CD4-positive, alpha-beta memory T cell (primary cell): ENCODE measurements around the gene PEPD. TPM values are rescaled to one million over a fixed set of nuclear protein-coding genes. Genes with fewer than 3 reads are reported as not detected.

ENCODE experiments used
- CTCF ChIA-PET: fragments of 350-600 bp; sonication (Branson Sonifier 250); formaldehyde crosslinking; loops from one replicate; lab custom pipeline; 2021; ENCODE audit warnings: inconsistent platforms; ENCODE audit not compliant: partially characterized antibody; lab: Charles Lee
- POLR2A ChIA-PET: fragments of 350-600 bp; sonication (Branson Sonifier 250); formaldehyde crosslinking; loops from one replicate; lab custom pipeline; 2021; ENCODE audit not compliant: partially characterized antibody; lab: Charles Lee
- DNase-seq, 5 donors: peaks; one replicate each; pipeline versions ENCODE4 v3.0.0 to v3.0.0-alpha.2; 2020 to 2022; ENCODE audit warnings: mixed read lengths in 1 of 5
- H3K27ac ChIP-seq: one replicate; pipeline ENCODE4 v1.7.0; 2013; ENCODE audit warnings: low read depth, low read length
- H3K27me3 ChIP-seq: 2 replicates; pipeline ENCODE4 v1.7.0; 2013; ENCODE audit warnings: mild to moderate bottlenecking, low read length, moderate library complexity; ENCODE audit not compliant: insufficient read depth
- H3K36me3 ChIP-seq: 2 replicates; pipeline ENCODE4 v1.7.0; 2013; ENCODE audit warnings: mild to moderate bottlenecking, low read length, moderate library complexity; ENCODE audit not compliant: insufficient read depth
- H3K4me1 ChIP-seq: 2 replicates; pipeline ENCODE4 v1.7.0; 2013; ENCODE audit warnings: mild to moderate bottlenecking, low read length, moderate library complexity; ENCODE audit not compliant: insufficient read depth
- H3K4me3 ChIP-seq, 2 donors: one replicate each; pipeline ENCODE4 v1.7.0; 2013; ENCODE audit warnings: low read length in 2 of 2, mild to moderate bottlenecking in 1 of 2
- H3K9me3 ChIP-seq, 2 donors: one replicate each; pipeline ENCODE4 v1.7.0; 2013; ENCODE audit warnings: low read length in 2 of 2, control low read depth in 1 of 2; ENCODE audit not compliant: control insufficient read depth in 1 of 2
- H3K27ac Mint-ChIP-seq, 7 donors: one replicate each; pipeline ENCODE4 v1.8.0; 2020 to 2021; ENCODE audit warnings: mixed read lengths in 7 of 7, mild to moderate bottlenecking in 6 of 7, inconsistent platforms in 3 of 7, moderate library complexity in 3 of 7
- H3K27me3 Mint-ChIP-seq, 2 donors: one replicate each; pipeline ENCODE4 v1.8.0; 2020 to 2021; ENCODE audit warnings: mixed read lengths in 2 of 2
- H3K36me3 Mint-ChIP-seq, 2 donors: one replicate each; pipeline ENCODE4 v1.8.0; 2020 to 2021; ENCODE audit warnings: mixed read lengths in 2 of 2, inconsistent platforms in 1 of 2, mild to moderate bottlenecking in 1 of 2
- H3K4me1 Mint-ChIP-seq, 4 donors: one replicate each; pipeline ENCODE4 v1.8.0; 2020 to 2021; ENCODE audit warnings: mixed read lengths in 4 of 4, mild to moderate bottlenecking in 1 of 4
- H3K4me3 Mint-ChIP-seq, 8 donors: one replicate each; pipeline ENCODE4 v1.8.0; 2020 to 2021; ENCODE audit warnings: mixed read lengths in 8 of 8, mild to moderate bottlenecking in 7 of 8, moderate library complexity in 6 of 8, inconsistent platforms in 3 of 8
- H3K9me3 Mint-ChIP-seq, 8 donors: one replicate each; pipeline ENCODE4 v1.8.0; 2020 to 2021; ENCODE audit warnings: mixed read lengths in 8 of 8, mild to moderate bottlenecking in 5 of 8, inconsistent platforms in 3 of 8, moderate library complexity in 1 of 8
- intact Hi-C: fragments of 100-400 bp; cut with micrococcal nuclease; formaldehyde crosslinking; loops from one replicate; pipeline ENCODE4 v1.15.1; 2023
- polyA plus RNA-seq, 2 donors: library from polyadenylated mRNA; unstranded; fragments of 300-500 nt; fragmentation: Illumina TruSeq; gene quantifications; one replicate each; pipeline ENCODE4 v1.2.3, GENCODE V29; 2021
- total RNA-seq, 2 experiments: library from RNA; stranded (reverse); gene quantifications; one replicate each; pipeline ENCODE4 v1.2.3, GENCODE V29; 2021

PEPD gene
- total and polyA plus RNA-seq, 4 experiments from 2014 or later: 27.6 to 213 (median 77.8) TPM

DNA sequence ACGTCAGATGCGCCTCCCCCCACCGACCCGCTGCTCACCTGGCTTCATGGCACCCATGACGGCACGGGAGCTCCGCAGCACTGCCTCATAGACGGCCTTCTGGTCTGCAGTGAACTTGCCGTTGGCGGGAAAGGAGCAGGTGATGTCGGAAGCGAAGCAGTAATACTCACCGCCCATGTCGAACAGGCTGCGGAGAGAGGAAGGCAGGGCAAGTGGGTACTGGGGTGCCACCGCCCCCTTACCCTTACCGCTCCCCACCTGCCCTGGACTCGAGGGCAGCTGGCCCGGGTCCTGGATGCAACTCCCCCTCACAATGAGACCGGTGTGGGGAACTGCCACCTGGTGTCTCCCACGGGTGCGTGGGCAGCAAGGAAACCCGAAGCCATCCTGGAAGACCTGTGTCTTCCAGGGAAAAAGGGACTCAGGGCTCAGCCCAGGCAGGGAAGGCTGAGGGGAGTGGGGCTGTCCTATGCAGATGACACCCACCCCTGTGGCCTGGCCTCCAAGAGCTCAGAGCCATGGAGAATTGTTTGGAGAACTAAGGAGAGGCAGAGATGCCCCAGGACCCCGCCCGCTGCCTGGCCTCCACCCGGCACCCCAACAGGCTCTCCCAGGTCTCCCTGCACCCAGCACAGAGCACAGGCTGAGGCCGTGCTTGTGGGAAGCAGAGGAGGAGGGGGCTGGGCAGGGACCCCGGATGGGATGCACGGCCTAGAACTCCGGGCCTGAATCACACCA lies 119.7 kb downstream of the PEPD start:
- Histone ChIP-seq H3K27me3 (no peaks in the 10 kb centered on the region), H3K36me3 (no peaks in the 10 kb centered on the region), H3K27ac (no peak overlapping the region), H3K9me3 (no peaks in the 10 kb centered on the region), H3K4me3 (no peak overlapping the region), H3K4me1 (no peaks in the 10 kb centered on the region)
- ChIA-PET POLR2A (no interaction called here), CTCF (no interaction called here)
- Mint-ChIP-seq H3K27me3 (no peaks in the 10 kb centered on the region), H3K36me3 (peaks cover 0 to 2% of the 10 kb centered on the region in 2 donors), H3K9me3 (no peaks in the 10 kb centered on the region), H3K4me3 (no peak overlapping the region), H3K4me1 (no peaks in the 10 kb centered on the region), H3K27ac (no peak overlapping the region)
- intact Hi-C loops: no loop called here
- no peak for DNase-seq

DNA sequence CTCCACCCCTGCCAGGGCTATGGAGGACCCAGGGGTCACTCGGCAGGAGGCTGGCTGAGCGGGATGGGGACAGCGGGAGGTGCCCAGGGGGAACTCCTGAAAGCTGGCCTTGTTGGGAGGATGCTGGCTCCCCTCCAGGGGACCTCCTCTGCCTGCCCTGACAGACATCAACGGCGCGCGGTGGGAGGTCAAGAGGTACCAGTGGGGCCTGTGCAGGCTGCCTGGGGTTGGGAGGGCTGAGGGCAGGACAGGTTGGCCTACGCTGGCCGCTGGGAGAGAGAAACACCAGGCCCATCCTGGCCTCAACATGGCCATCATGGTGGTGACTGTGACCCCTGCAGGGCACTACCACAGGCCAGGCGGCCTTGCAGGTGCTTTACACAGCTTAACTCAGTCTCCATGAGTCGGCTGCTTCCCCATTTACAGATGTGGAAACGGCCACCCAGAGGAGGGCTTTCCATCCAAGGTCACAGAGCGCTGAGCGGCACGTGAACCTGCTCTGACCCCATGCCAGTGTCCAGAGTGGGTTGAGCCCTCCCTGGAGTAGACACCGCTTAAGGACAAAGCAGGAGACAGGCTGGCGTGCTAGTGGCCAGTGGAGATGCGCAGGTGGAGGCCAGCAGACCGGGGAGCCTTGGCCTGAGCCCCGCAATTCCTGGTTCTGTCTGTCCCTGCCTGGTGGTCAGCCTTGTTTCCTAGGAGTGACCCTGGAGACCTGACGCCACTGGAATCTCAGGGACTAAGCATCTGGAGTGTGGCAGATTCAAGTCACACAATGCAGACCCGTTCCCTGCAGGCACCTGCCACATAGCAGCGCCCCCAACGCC lies 120.5 kb downstream of the PEPD start:
- intact Hi-C loops: no loop called here
- CTCF ChIA-PET: no interaction called here
- H3K9me3 Mint-ChIP-seq: no peaks in the 10 kb centered on the region

DNA sequence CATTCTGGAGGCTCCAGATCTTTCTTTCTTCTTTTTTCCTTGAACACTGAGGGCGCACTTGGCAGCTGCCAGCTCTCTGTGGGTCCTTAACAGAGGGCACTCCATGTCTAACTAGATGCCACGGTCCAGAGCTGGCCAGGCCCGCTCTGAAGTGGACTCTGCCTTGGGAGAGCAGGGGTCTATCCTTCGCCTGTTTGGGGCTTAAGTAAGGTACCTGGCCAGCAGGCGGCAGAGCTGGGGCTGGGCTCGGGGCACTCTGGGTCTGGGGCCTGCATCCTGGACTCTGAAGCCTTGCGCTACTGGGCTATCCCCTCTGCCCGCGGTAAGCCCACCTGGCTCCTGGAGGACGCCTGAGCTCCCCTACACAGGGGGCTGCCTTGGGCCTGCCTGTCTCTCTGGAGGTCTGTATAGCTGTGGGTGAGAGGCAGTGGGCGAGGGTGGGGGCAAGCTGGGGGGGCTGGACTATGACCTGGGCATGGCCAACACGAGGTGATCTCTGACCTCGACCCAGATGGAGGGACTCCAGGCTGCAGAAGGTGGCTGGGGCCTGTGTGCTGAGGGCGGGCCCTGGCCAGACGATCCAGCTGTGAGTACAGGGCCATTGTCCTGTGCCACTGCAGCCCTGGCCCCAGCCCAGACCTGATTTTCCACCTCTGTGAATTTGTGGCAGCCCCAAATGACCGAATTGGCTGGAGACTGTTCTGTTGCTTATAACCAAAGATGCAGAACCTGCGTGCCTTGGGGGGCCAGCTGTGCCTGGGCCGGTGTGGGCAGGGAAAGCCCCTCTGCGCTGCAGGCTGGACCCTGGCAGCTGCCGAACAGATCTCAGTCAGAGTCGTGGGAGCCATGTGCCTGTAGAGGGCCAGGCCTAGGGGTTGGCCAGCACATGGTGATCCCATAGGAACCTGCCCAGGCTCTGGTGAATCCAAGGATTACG lies 121.6 kb downstream of the PEPD start:
- Mint-ChIP-seq H3K36me3 (no peaks in the 10 kb centered on the region), H3K27ac (no peak overlapping the region), H3K9me3 (no peaks in the 10 kb centered on the region), H3K27me3 (no peaks in the 10 kb centered on the region), H3K4me1 (no peaks in the 10 kb centered on the region), H3K4me3 (no peak overlapping the region)
- POLR2A ChIA-PET: interaction anchor here (1.8 kb wide), 1 partner anchor 26 kb away, joined by 8 read pairs; the partner anchor contains the start of gene CEBPG
- H3K27ac ChIP-seq: no peak overlapping the region
- no peak for DNase-seq
- intact Hi-C loops: no loop called here
- no peaks in the 10 kb centered on the region for H3K4me1 ChIP-seq
- H3K27me3 ChIP-seq: no peaks in the 10 kb centered on the region
- H3K36me3 ChIP-seq: no peaks in the 10 kb centered on the region
- CTCF ChIA-PET: interaction anchor here (1.7 kb wide), 1 partner anchor 165 kb away, joined by 7 read pairs; no protein-coding TSS in a partner anchor
- no peak overlapping the region for H3K4me3 ChIP-seq
- no peaks in the 10 kb centered on the region for H3K9me3 ChIP-seq

More for the DNA sequence above, 120.5 kb downstream of the PEPD start:
- no peaks in the 10 kb centered on the region for H3K27me3 ChIP-seq
- H3K4me1 ChIP-seq: no peaks in the 10 kb centered on the region
- H3K4me1 Mint-ChIP-seq: no peaks in the 10 kb centered on the region
- POLR2A ChIA-PET: no interaction called here
- no peaks in the 10 kb centered on the region for H3K36me3 ChIP-seq
- H3K4me3 ChIP-seq: no peak overlapping the region
- no peaks in the 10 kb centered on the region for H3K27me3 Mint-ChIP-seq
- H3K27ac ChIP-seq: no peak overlapping the region
- no peak overlapping the region for H3K27ac Mint-ChIP-seq
- DNase-seq: no peak
- no peaks in the 10 kb centered on the region for H3K9me3 ChIP-seq
- no peak overlapping the region for H3K4me3 Mint-ChIP-seq
- no peaks in the 10 kb centered on the region for H3K36me3 Mint-ChIP-seq

DNA sequence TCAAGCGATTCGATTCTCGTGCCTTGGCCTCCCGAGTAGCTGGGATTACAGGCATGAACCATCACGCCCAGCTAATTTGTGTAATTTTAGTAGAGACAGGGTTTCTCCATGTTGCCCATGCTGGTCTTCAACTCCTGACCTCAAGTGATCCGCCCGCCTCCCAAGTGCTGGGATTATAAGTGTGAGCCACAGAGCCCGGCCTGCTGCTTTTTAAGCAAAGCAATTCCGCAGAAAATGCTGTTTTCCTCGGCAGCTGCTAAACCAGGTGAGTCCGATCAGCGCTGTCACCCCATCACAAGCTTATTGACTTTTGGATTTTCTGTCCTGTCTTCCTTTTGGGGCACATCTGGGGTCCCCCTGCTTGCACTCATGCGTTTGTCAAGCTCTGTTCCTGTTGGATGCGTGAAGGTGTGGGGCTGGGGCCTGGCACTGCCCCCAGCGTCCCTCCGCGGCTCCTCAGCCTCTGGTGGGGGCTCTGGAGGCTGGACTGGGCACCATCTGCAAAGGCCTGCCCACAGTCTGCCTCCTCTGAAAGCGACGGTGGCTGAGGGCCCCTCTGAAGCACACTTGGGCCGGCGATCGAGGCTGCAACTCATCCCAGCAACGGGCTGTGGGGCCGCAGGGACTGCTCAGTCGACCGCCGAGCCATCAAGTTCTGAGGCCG lies 122.4 kb downstream of the PEPD start:
- H3K27ac ChIP-seq: no peak overlapping the region
- ChIA-PET POLR2A (interaction anchor here (1.8 kb wide), 1 partner anchor 26 kb away, joined by 8 read pairs; the partner anchor contains the start of gene CEBPG), CTCF (interaction anchor here (1.0 to 1.7 kb wide), 2 partner anchors 155 to 164 kb away, joined by 3 to 7 read pairs; no protein-coding TSS in a partner anchor)
- no peaks in the 10 kb centered on the region for H3K27me3 Mint-ChIP-seq
- H3K4me3 ChIP-seq: no peak overlapping the region
- H3K9me3 Mint-ChIP-seq: no peaks in the 10 kb centered on the region
- no peak overlapping the region for H3K4me3 Mint-ChIP-seq
- H3K27ac Mint-ChIP-seq: no peak overlapping the region
- H3K9me3 ChIP-seq: no peaks in the 10 kb centered on the region
- DNase-seq: no peak
- H3K36me3 ChIP-seq: no peaks in the 10 kb centered on the region
- no peaks in the 10 kb centered on the region for H3K4me1 ChIP-seq
- H3K27me3 ChIP-seq: no peaks in the 10 kb centered on the region
- no peaks in the 10 kb centered on the region for H3K4me1 Mint-ChIP-seq
- no peaks in the 10 kb centered on the region for H3K36me3 Mint-ChIP-seq
- intact Hi-C loops: no loop called here

DNA sequence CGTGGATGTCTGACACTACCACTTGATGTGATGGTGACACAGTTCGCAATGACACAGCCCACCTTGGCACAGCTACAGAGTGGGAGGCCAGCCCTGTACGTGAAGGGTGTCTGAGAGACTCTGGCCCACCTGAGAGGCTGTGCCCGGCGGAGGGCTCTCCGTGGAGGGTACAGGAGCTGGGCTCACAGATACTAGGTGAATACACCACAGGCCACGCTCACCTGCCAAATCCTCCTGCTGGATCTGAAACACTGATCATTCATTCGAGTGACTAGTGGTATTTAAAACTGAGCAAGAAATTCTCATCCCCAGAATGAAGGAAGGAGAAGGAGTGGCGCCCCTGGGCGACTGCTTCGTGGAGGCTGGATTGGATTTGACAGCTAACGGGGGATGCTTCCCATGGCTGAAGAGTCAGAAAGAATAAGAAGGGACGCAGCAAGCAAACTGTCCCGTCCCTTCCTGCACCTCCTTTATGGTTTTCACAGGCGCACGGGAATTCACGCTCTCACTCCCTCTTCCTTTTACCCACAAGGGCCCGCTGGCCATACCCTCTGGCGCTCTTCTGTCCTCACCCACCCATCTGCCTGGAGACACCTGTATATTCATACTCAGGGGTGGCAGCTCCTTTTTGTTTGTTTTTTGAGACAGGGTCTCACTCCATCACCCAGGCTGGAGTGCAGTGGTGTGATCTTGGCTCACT lies 123.1 kb downstream of the PEPD start:
- intact Hi-C loops: no loop called here
- Mint-ChIP-seq H3K27me3 (no peaks in the 10 kb centered on the region), H3K36me3 (no peaks in the 10 kb centered on the region), H3K27ac (no peak overlapping the region), H3K9me3 (no peaks in the 10 kb centered on the region), H3K4me3 (no peak overlapping the region), H3K4me1 (peaks cover 0 to 1% (median 0%) of the 10 kb centered on the region in 4 donors)
- ChIA-PET POLR2A (interaction anchor here (1.8 kb wide), 1 partner anchor 25 kb away, joined by 8 read pairs; the partner anchor contains the start of gene CEBPG), CTCF (interaction anchor here (1.0 to 1.7 kb wide), 2 partner anchors 155 to 163 kb away, joined by 3 to 7 read pairs; no protein-coding TSS in a partner anchor)
- no peaks in the 10 kb centered on the region for H3K27me3 ChIP-seq
- DNase-seq: no peak
- H3K27ac ChIP-seq: no peak overlapping the region
- H3K4me3 ChIP-seq: no peak overlapping the region
- H3K36me3 ChIP-seq: no peaks in the 10 kb centered on the region
- H3K4me1 ChIP-seq: no peaks in the 10 kb centered on the region
- no peaks in the 10 kb centered on the region for H3K9me3 ChIP-seq
